ENCODE data around the gene CHAD. TPM values are rescaled to one million over a fixed set of nuclear protein-coding genes. Genes with fewer than 3 reads are reported as not detected.

Gene CHAD
- total and polyA plus RNA-seq, 2 of the 13 experiments (the other 11 are each of a cell fraction or from before 2014, with no cell fraction given), result 1.4 TPM; not detected in 1

DNA sequence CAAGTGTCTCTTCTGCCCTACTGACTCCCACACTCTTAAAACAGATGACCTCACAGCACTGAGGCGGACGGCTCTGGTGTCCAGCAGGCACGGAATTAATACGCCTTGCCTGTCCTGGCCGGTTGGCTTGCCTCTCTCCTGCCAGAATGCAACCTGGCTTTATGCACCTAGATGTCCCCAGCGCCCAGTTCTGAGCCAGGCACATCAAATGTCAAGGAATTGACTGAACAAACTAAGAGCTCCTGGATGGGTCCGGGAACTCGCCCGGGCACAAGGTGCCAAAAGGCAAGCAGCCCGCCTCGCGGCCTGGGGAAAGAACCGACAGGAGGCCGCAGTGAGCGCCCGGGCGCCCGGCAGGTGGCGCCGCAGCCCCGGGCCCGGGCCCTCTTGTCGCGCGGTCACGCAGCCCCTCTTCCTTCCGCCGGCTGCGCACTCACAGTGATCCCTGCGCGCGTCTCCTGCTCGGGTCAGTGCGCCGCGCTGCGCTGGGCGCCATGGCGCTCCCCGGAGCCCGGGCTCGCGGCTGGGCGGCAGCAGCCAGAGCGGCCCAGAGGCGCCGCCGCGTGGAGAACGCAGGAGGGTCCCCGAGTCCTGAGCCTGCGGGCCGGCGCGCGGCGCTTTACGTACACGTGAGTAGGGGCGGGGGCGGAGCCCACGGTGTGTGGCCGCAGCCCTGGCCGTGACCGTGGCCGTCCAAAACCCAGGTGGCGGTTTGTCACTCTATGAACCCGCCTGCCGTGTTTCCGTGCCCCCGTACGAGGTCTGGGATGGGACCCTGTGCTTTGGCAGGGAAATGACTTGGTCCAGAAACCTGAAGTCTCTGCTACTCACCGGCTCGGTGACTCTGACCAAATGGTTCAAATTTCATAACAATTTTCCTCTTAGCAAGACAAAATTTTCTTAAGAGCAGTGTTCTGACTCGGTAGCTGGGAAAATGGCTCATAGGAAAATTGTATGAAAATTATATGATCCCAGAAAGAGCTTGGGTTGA lies 10.0 kb upstream of the CHAD start, which contains the start of gene RSAD1 (continued):
- TF ChIP-seq, protein P1, sequence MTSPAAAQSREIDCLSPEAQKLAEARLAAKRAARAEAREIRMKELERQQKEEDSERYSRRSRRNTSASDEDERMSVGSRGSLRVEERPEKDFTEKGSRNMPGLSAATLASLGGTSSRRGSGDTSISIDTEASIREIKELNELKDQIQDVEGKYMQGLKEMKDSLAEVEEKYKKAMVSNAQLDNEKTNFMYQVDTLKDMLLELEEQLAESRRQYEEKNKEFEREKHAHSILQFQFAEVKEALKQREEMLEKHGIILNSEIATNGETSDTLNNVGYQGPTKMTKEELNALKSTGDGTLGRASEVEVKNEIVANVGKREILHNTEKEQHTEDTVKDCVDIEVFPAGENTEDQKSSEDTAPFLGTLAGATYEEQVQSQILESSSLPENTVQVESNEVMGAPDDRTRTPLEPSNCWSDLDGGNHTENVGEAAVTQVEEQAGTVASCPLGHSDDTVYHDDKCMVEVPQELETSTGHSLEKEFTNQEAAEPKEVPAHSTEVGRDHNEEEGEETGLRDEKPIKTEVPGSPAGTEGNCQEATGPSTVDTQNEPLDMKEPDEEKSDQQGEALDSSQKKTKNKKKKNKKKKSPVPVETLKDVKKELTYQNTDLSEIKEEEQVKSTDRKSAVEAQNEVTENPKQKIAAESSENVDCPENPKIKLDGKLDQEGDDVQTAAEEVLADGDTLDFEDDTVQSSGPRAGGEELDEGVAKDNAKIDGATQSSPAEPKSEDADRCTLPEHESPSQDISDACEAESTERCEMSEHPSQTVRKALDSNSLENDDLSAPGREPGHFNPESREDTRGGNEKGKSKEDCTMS (CRISPR knock-in tag; conservative IDR thresholded peaks at IDR 0.05), result no peak
- TF ChIP-seq, protein P2, sequence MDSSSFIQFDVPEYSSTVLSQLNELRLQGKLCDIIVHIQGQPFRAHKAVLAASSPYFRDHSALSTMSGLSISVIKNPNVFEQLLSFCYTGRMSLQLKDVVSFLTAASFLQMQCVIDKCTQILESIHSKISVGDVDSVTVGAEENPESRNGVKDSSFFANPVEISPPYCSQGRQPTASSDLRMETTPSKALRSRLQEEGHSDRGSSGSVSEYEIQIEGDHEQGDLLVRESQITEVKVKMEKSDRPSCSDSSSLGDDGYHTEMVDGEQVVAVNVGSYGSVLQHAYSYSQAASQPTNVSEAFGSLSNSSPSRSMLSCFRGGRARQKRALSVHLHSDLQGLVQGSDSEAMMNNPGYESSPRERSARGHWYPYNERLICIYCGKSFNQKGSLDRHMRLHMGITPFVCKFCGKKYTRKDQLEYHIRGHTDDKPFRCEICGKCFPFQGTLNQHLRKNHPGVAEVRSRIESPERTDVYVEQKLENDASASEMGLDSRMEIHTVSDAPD (CRISPR knock-in tag; IDR thresholded peaks at IDR 0.05), result 0 out of 2 replicates have a peak, but pooled peaks have one; percentile 83
- TF ChIP-seq ZNF510 (CRISPR knock-in tag; IDR thresholded peaks at IDR 0.05; ENCODE audit: low read depth) (0 out of 2 replicates have a peak, but pooled peaks have one; percentile 75), KDM5A (IDR thresholded peaks at IDR 0.05; ENCODE audit: borderline replicate concordance, low read length) (no peak; the same call in 1 of the 2 replicates), ADNP (CRISPR knock-in tag; IDR thresholded peaks at IDR 0.05) (0 out of 2 replicates have a peak, but pooled peaks have one; percentile 45), ZNF556 (CRISPR knock-in tag; IDR thresholded peaks at IDR 0.05; ENCODE audit: borderline replicate concordance) (peak; percentile 98), ZNF558 (CRISPR knock-in tag; IDR thresholded peaks at IDR 0.05; ENCODE audit: borderline replicate concordance) (peak; percentile 77; the same call in 1 of the 2 replicates), AGO1 (IDR thresholded peaks at IDR 0.05; ENCODE audit: low read depth, low read length, poor library complexity, severe bottlenecking) (peak; percentile 87), ZNF256 (CRISPR knock-in tag; conservative IDR thresholded peaks at IDR 0.05) (0 out of 2 replicates have a peak, but pooled peaks have one; percentile 59)
- TF ChIP-seq, protein P3, sequence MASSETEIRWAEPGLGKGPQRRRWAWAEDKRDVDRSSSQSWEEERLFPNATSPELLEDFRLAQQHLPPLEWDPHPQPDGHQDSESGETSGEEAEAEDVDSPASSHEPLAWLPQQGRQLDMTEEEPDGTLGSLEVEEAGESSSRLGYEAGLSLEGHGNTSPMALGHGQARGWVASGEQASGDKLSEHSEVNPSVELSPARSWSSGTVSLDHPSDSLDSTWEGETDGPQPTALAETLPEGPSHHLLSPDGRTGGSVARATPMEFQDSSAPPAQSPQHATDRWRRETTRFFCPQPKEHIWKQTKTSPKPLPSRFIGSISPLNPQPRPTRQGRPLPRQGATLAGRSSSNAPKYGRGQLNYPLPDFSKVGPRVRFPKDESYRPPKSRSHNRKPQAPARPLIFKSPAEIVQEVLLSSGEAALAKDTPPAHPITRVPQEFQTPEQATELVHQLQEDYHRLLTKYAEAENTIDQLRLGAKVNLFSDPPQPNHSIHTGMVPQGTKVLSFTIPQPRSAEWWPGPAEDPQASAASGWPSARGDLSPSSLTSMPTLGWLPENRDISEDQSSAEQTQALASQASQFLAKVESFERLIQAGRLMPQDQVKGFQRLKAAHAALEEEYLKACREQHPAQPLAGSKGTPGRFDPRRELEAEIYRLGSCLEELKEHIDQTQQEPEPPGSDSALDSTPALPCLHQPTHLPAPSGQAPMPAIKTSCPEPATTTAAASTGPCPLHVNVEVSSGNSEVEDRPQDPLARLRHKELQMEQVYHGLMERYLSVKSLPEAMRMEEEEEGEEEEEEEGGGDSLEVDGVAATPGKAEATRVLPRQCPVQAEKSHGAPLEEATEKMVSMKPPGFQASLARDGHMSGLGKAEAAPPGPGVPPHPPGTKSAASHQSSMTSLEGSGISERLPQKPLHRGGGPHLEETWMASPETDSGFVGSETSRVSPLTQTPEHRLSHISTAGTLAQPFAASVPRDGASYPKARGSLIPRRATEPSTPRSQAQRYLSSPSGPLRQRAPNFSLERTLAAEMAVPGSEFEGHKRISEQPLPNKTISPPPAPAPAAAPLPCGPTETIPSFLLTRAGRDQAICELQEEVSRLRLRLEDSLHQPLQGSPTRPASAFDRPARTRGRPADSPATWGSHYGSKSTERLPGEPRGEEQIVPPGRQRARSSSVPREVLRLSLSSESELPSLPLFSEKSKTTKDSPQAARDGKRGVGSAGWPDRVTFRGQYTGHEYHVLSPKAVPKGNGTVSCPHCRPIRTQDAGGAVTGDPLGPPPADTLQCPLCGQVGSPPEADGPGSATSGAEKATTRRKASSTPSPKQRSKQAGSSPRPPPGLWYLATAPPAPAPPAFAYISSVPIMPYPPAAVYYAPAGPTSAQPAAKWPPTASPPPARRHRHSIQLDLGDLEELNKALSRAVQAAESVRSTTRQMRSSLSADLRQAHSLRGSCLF (CRISPR knock-in tag; IDR thresholded peaks at IDR 0.05; ENCODE audit: borderline replicate concordance), result no peak
- TF ChIP-seq, protein P4, sequence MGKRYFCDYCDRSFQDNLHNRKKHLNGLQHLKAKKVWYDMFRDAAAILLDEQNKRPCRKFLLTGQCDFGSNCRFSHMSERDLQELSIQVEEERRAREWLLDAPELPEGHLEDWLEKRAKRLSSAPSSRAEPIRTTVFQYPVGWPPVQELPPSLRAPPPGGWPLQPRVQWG (CRISPR knock-in tag; IDR thresholded peaks at IDR 0.05; ENCODE audit: borderline replicate concordance, low read depth), result no peak
- TF ChIP-seq, protein P5, sequence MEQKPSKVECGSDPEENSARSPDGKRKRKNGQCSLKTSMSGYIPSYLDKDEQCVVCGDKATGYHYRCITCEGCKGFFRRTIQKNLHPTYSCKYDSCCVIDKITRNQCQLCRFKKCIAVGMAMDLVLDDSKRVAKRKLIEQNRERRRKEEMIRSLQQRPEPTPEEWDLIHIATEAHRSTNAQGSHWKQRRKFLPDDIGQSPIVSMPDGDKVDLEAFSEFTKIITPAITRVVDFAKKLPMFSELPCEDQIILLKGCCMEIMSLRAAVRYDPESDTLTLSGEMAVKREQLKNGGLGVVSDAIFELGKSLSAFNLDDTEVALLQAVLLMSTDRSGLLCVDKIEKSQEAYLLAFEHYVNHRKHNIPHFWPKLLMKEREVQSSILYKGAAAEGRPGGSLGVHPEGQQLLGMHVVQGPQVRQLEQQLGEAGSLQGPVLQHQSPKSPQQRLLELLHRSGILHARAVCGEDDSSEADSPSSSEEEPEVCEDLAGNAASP (CRISPR knock-in tag; IDR thresholded peaks at IDR 0.05; ENCODE audit: borderline replicate concordance), result no peak
- TF ChIP-seq, protein P6, sequence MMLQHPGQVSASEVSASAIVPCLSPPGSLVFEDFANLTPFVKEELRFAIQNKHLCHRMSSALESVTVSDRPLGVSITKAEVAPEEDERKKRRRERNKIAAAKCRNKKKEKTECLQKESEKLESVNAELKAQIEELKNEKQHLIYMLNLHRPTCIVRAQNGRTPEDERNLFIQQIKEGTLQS (CRISPR knock-in tag; IDR thresholded peaks at IDR 0.05), result no peak; the same call in 1 of the 2 replicates
